Breast epithelium (tissue), 4 donors: ENCODE data around the gene PKMYT1. TPM values are rescaled to one million over a fixed set of nuclear protein-coding genes. Genes with fewer than 3 reads are reported as not detected.

Source experiments
- DNase-seq, 2 donors: peaks; one replicate each; pipeline ENCODE4 v3.0.0-alpha.2; 2019; ENCODE audit warnings: low spot score in 2 of 2
- H3K27ac ChIP-seq, 2 donors: fragments of 200-600 bp; sonication (generic) in 1 of 2; one replicate each; pipeline ENCODE4 v1.5.1; 2016 to 2019; ENCODE audit warnings: mild to moderate bottlenecking in 1 of 2
- H3K27me3 ChIP-seq, 2 donors: fragments of 200-600 bp; sonication (generic) in 1 of 2; one replicate each; pipeline versions ENCODE4 v1.5.1 to v1.6.0; 2017 to 2019; ENCODE audit warnings: control low read depth in 1 of 2, mild to moderate bottlenecking in 1 of 2
- H3K36me3 ChIP-seq: fragments of 200-600 bp; one replicate; pipeline ENCODE4 v1.5.1; 2019
- H3K4me1 ChIP-seq, 2 donors: fragments of 200-600 bp; sonication (generic); one replicate each; pipeline ENCODE4 v1.5.1; 2016 to 2019; ENCODE audit warnings: control low read depth in 1 of 2
- H3K4me3 ChIP-seq, 3 donors: fragments of 200-600 bp; sonication (generic); 1 replicate in 2 of 3; 2 replicates in 1 of 3; pipeline ENCODE4 v1.5.1; 2016 to 2019; ENCODE audit warnings: mild to moderate bottlenecking in 3 of 3, moderate library complexity in 2 of 3
- H3K9me3 ChIP-seq, 2 donors: fragments of 200-600 bp; sonication (generic) in 1 of 2; one replicate each; pipeline ENCODE4 v1.5.1; 2016 to 2019; ENCODE audit warnings: control low read depth in 1 of 2
- POLR2A ChIP-seq: fragments of 450-650 bp; IDR thresholded peaks from one replicate; pipeline ENCODE4 v1.6.1; 2016; ENCODE audit warnings: antibody characterized with exemption, mild to moderate bottlenecking, moderate library complexity
- POLR2AphosphoS5 ChIP-seq, 3 donors: sonication (generic); formaldehyde crosslinking; IDR thresholded peaks; one replicate each; pipeline ENCODE4 v1.6.1; 2017; ENCODE audit warnings: antibody characterized with exemption in 3 of 3
- intact Hi-C: fragments of 100-400 bp; cut with DNase I; formaldehyde crosslinking; loops from one replicate; pipeline ENCODE4 v1.15.1; 2023; ENCODE audit warnings: low total_unique reads
- total RNA-seq, 3 donors: library from RNA; depleted of rRNA; stranded (reverse); fragments of >200 nt; gene quantifications; one replicate each; pipeline ENCODE4 v1.1.0, GENCODE V29; 2016
- TF ChIP-seq, protein P1 (sequence below), 3 donors: fragments of 450-650 bp; IDR thresholded peaks; one replicate each; pipeline ENCODE4 v1.5.1; 2016 to 2017; ENCODE audit warnings: antibody characterized with exemption in 3 of 3, mild to moderate bottlenecking in 3 of 3, moderate library complexity in 3 of 3

PKMYT1 gene
- total RNA-seq, 3 donors from 2014 or later: 0.66 to 1.4 (median 0.73) TPM

- H3K9me3 ChIP-seq: no peaks in the 10 kb centered on the region
- no peak for DNase-seq
- peaks cover 18 to 28% of the 10 kb centered on the region in 2 donors for H3K4me1 ChIP-seq
- H3K27ac ChIP-seq: no peak overlapping the region
- TF ChIP-seq, protein P1, sequence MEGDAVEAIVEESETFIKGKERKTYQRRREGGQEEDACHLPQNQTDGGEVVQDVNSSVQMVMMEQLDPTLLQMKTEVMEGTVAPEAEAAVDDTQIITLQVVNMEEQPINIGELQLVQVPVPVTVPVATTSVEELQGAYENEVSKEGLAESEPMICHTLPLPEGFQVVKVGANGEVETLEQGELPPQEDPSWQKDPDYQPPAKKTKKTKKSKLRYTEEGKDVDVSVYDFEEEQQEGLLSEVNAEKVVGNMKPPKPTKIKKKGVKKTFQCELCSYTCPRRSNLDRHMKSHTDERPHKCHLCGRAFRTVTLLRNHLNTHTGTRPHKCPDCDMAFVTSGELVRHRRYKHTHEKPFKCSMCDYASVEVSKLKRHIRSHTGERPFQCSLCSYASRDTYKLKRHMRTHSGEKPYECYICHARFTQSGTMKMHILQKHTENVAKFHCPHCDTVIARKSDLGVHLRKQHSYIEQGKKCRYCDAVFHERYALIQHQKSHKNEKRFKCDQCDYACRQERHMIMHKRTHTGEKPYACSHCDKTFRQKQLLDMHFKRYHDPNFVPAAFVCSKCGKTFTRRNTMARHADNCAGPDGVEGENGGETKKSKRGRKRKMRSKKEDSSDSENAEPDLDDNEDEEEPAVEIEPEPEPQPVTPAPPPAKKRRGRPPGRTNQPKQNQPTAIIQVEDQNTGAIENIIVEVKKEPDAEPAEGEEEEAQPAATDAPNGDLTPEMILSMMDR (IDR thresholded peaks at IDR 0.05): no peak
- no peak for TF ChIP-seq POLR2A
- no peak for TF ChIP-seq POLR2AphosphoS5 (IDR thresholded peaks at IDR 0.05)
- H3K4me3 ChIP-seq: peak overlapping the region in 2 of 3 donors; percentile 33 to 56
- H3K36me3 ChIP-seq: no peaks in the 10 kb centered on the region
- peaks cover 29 to 64% of the 10 kb centered on the region in 2 donors for H3K27me3 ChIP-seq
- intact Hi-C loops: no loop called here
Observed at GRCh38 chr16:2966043-2966807, 14.0 kb downstream of the PKMYT1 start.

- no peak for DNase-seq
- Histone ChIP-seq H3K9me3 (no peaks in the 10 kb centered on the region), H3K4me3 (peak overlapping the region in 2 of 3 donors; percentile 39 to 65), H3K27ac (no peak overlapping the region), H3K4me1 (peaks cover 14 to 22% of the 10 kb centered on the region in 2 donors), H3K36me3 (no peaks in the 10 kb centered on the region), H3K27me3 (peaks cover 29 to 64% of the 10 kb centered on the region in 2 donors)
- TF ChIP-seq, protein P1 (IDR thresholded peaks at IDR 0.05): no peak
- TF ChIP-seq POLR2A (no peak), POLR2AphosphoS5 (IDR thresholded peaks at IDR 0.05) (no peak)
- intact Hi-C loops: no loop called here
Observed at GRCh38 chr16:2964475-2965336, 15.5 kb downstream of the PKMYT1 start.

DNA sequence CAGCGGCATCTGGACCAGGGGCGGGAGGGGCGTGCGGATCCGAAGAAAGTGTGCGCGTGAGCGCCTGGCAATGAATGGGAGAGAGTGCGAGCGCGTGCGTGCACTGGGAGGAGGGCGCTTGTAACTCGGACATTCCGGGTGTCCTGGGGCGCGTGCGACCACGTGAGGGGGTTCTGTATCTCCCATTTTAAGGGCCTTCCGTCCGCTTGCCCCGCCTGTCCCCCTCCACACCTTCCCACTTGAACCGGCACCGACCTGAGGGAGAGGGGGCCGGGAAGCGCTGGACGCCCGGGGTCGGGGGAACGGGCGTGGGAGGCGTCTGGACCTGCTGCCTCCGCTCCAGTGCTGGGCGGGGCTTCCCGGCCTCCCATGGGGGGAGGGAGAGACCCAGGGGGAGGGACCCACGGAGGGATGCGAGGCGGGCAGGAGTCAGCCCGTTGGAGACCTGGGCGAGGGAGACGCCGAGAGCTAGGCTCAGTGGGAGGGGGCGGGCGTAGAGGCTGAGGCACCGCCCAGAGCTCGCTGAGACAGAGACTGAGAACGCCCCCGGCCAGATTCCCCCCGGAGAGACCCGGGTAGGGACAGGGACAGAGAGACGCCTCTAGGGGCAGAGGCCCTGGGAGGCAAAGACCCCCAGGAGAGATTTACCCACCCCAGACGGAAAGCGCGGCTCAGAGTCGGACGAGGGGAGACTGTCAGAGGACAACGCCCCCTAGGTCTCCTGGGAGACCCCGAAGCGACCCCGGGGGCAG lies 16.3 kb downstream of the PKMYT1 start, which contains the start of gene KREMEN2:
Gene KREMEN2, plus strand, starts transcription at position 553 of the 752 bp plus-strand sequence. CDS start 246 bp downstream, outside the sequence.
- Histone ChIP-seq H3K4me3 (peak within 1 kb of the TSS in 2 of 3 donors; percentile 39 to 65), H3K36me3 (no peaks in the 10 kb centered on the region), H3K27ac (no peak within 1 kb of the TSS), H3K9me3 (no peaks in the 10 kb centered on the region), H3K27me3 (peaks cover 29 to 68% of the 10 kb centered on the region in 2 donors), H3K4me1 (peaks cover 14 to 22% of the 10 kb centered on the region in 2 donors)
- TF ChIP-seq POLR2AphosphoS5 (IDR thresholded peaks at IDR 0.05) (no peak), POLR2A (no peak)
- TF ChIP-seq, protein P1 (IDR thresholded peaks at IDR 0.05): no peak
- intact Hi-C loops: no loop called here
- DNase-seq: no peak

- Histone ChIP-seq H3K4me3 (peak overlapping the region in 2 of 3 donors; percentile 39 to 65), H3K9me3 (no peaks in the 10 kb centered on the region), H3K27ac (no peak overlapping the region), H3K36me3 (no peaks in the 10 kb centered on the region), H3K27me3 (peaks cover 29 to 68% of the 10 kb centered on the region in 2 donors), H3K4me1 (peaks cover 14 to 22% of the 10 kb centered on the region in 2 donors)
- TF ChIP-seq POLR2A: no peak
- TF ChIP-seq POLR2AphosphoS5 (IDR thresholded peaks at IDR 0.05): no peak
- TF ChIP-seq, protein P1 (IDR thresholded peaks at IDR 0.05): no peak
- intact Hi-C loops: no loop called here
- no peak for DNase-seq
Observed at GRCh38 chr16:2963074-2963722, 17.0 kb downstream of the PKMYT1 start.
